HL-60 (cell line): Measurements from ENCODE around the gene SPNS3.
A peak's percentile ranks its signal among the peaks of the same experiment; 100 is the strongest.

Experiments used
- DNase-seq, 2 experiments: peaks; one replicate each; pipeline ENCODE4 v3.0.0-alpha.2; 2010 to 2020; ENCODE audit warnings: low read depth in 1 of 2, low spot score in 1 of 2
- H3K27ac ChIP-seq: fragments of 250-450 bp; sonication (Bioruptor Pico); replicated peaks from 2 replicates; pipeline ENCODE4 v1.5.1; 2020; ENCODE audit warnings: mild to moderate bottlenecking, moderate library complexity
- H3K27me3 ChIP-seq: fragments of 250-450 bp; sonication (Bioruptor Pico); 2 replicates; pipeline ENCODE4 v1.5.1; 2021; ENCODE audit warnings: mild to moderate bottlenecking, moderate library complexity; ENCODE audit not compliant: insufficient read depth, poor library complexity, severe bottlenecking
- H3K4me3 ChIP-seq: replicated peaks from 2 replicates; pipeline ENCODE4 v1.5.1; 2011; ENCODE audit warnings: mild to moderate bottlenecking, control low read depth, low read length; ENCODE audit not compliant: insufficient read depth
- CTCF ChIP-seq: IDR thresholded peaks from one replicate; pipeline ENCODE4 v1.5.1; 2011; ENCODE audit warnings: low read length, control low read depth, inconsistent platforms; ENCODE audit not compliant: insufficient read depth
- GABPA ChIP-seq: IDR thresholded peaks from 2 replicates; pipeline ENCODE4 v1.6.1; 2012; ENCODE audit warnings: low read depth
- POLR2AphosphoS5 ChIP-seq: IDR thresholded peaks from 2 replicates; pipeline ENCODE4 v1.6.1; 2012; ENCODE audit warnings: low read depth
- REST ChIP-seq: IDR thresholded peaks from 2 replicates; pipeline ENCODE4 v1.6.1; 2012; ENCODE audit warnings: low read depth; ENCODE audit not compliant: insufficient replicate concordance
- SPI1 ChIP-seq: IDR thresholded peaks from 2 replicates; pipeline ENCODE4 v1.6.1; 2012; ENCODE audit warnings: low read depth, mild to moderate bottlenecking, borderline replicate concordance

The SPNS3 gene

GRCh38 chr17:4534928-4535666 lies 101.4 kb downstream of the SPNS3 start:
- Histone ChIP-seq H3K27me3 (no peaks in the 10 kb centered on the region), H3K4me3 (no peak overlapping the region), H3K27ac (no peak overlapping the region)
- DNase-seq = no peak
- TF ChIP-seq SPI1 = no peak

- Histone ChIP-seq H3K27ac (peak overlapping the region; percentile 28; the same call in 1 of the 2 replicates), H3K4me3 (no peak overlapping the region), H3K27me3 (no peaks in the 10 kb centered on the region)
- no peak for DNase-seq
- TF ChIP-seq GABPA (no peak), CTCF (no peak), POLR2AphosphoS5 (no peak), REST (no peak), SPI1 (no peak)
These were observed 102.0 kb downstream of the SPNS3 start for GRCh38 chr17:4535667-4536258.

GRCh38 chr17:4536259-4536741 lies 102.6 kb downstream of the SPNS3 start:
- peak in 1 of 2 experiments; percentile 48 for DNase-seq
- Histone ChIP-seq H3K4me3 (no peak overlapping the region), H3K27ac (peak overlapping the region; percentile 28; the same call in 1 of the 2 replicates), H3K27me3 (no peaks in the 10 kb centered on the region)
- TF ChIP-seq REST (no peak), CTCF (no peak), SPI1 (no peak), GABPA (no peak), POLR2AphosphoS5 (peak; percentile 40)

- Histone ChIP-seq H3K4me3 (no peak overlapping the region), H3K27me3 (no peaks in the 10 kb centered on the region), H3K27ac (no peak overlapping the region)
- TF ChIP-seq GABPA = no peak
- no peak; the same call in 1 of the 2 replicates for TF ChIP-seq POLR2AphosphoS5
- TF ChIP-seq SPI1 = no peak
- TF ChIP-seq CTCF = no peak
- TF ChIP-seq REST = no peak
- peak; percentile 34 to 47 for DNase-seq
These were observed 103.1 kb downstream of the SPNS3 start for GRCh38 chr17:4536742-4537411.
